IMR-90 (cell line): Measurements from ENCODE around the gene ARHGEF7. TPM values are rescaled to one million over a fixed set of nuclear protein-coding genes. Genes with fewer than 3 reads are reported as not detected.
"Not testable (repeated sequence)": the region's sequence is repeated elsewhere in the genome, so short reads cannot be mapped to it uniquely, and the experiment has no call there.

Experiments used
- ATAC-seq: fragments of 200-7000 bp; cut with Tn5 transposase; 2 replicates; pipeline ENCODE4 v1.9.1; 2020; ENCODE audit warnings: low read depth, mild to moderate bottlenecking, moderate library complexity
- BruUV-seq: library from RNA; stranded (reverse); fragments of 400-500 nt; replicated peaks from 2 replicates; lab custom pipeline; 2021; lab: Mats Ljungman, UMichigan
- CTCF ChIA-PET: fragments of 300-600 bp; formaldehyde crosslinking; extraction: SDS; loops from one replicate; lab custom pipeline; 2021; ENCODE audit warnings: antibody characterized with exemption; lab: Yijun Ruan, JAX
- POLR2A ChIA-PET: fragments of 300-600 bp; sonication (Branson Sonifier 250); formaldehyde crosslinking; loops from one replicate; lab custom pipeline; 2022; ENCODE audit warnings: antibody characterized with exemption; ENCODE audit not compliant: unreplicated experiment; lab: Charles Lee
- DNase-seq: peaks from one replicate; pipeline ENCODE4 v3.0.0; 2013
- H2AFZ ChIP-seq: replicated peaks from 2 replicates; pipeline ENCODE3; 2013; ENCODE audit warnings: low read length, mild to moderate bottlenecking; ENCODE audit not compliant: poor library complexity
- H2AK5ac ChIP-seq: 2 replicates; pipeline ENCODE4 v1.6.1; 2013; ENCODE audit warnings: low read depth, low read length, inconsistent platforms
- H2AK9ac ChIP-seq: replicated peaks from 2 replicates; pipeline ENCODE3; 2013; ENCODE audit warnings: mild to moderate bottlenecking, low read depth, low read length, moderate library complexity; ENCODE audit not compliant: poor library complexity
- H2BK120ac ChIP-seq: 2 replicates; pipeline ENCODE4 v1.6.1; 2013; ENCODE audit warnings: low read depth, low read length, inconsistent platforms
- H2BK15ac ChIP-seq: 3 replicates; pipeline ENCODE4 v1.6.1; 2013; ENCODE audit warnings: low read depth, low read length, inconsistent platforms
- H2BK20ac ChIP-seq: 2 replicates; pipeline ENCODE4 v1.6.1; 2013; ENCODE audit warnings: low read depth, mild to moderate bottlenecking, inconsistent platforms, low read length, moderate library complexity
- H2BK5ac ChIP-seq: 2 replicates; pipeline ENCODE4 v1.6.1; 2013; ENCODE audit warnings: mild to moderate bottlenecking, low read depth, low read length, inconsistent platforms; ENCODE audit not compliant: poor library complexity, severe bottlenecking
- H3K14ac ChIP-seq: replicated peaks from 2 replicates; pipeline ENCODE4 v1.6.1; 2013; ENCODE audit warnings: low read depth, low read length, inconsistent platforms
- H3K18ac ChIP-seq: 2 replicates; pipeline ENCODE4 v1.6.1; 2013; ENCODE audit warnings: low read depth, low read length, control low read depth
- H3K23ac ChIP-seq: 2 replicates; pipeline ENCODE4 v1.6.1; 2013; ENCODE audit warnings: low read depth, low read length, inconsistent platforms
- H3K27ac ChIP-seq: 2 replicates; pipeline ENCODE4 v1.5.1; 2013; ENCODE audit warnings: mild to moderate bottlenecking, control low read depth, low read length; ENCODE audit not compliant: insufficient read depth
- H3K27me3 ChIP-seq: 2 replicates; pipeline ENCODE4 v1.6.1; 2013; ENCODE audit warnings: low read length; ENCODE audit not compliant: control insufficient read depth, insufficient read depth
- H3K36me3 ChIP-seq: 2 replicates; pipeline ENCODE4 v1.6.1; 2013; ENCODE audit warnings: low read length, mixed read lengths; ENCODE audit not compliant: control insufficient read depth, insufficient read depth
- H3K4ac ChIP-seq: 2 replicates; pipeline ENCODE4 v1.6.1; 2013; ENCODE audit warnings: low read depth, low read length, inconsistent platforms
- H3K4me1 ChIP-seq: 2 replicates; pipeline ENCODE4 v1.6.1; 2013; ENCODE audit warnings: low read length, mixed read lengths; ENCODE audit not compliant: control insufficient read depth, insufficient read depth
- H3K4me2 ChIP-seq: 2 replicates; pipeline ENCODE4 v1.6.1; 2013; ENCODE audit warnings: low read depth, mild to moderate bottlenecking, control low read depth, low read length, moderate library complexity
- H3K4me3 ChIP-seq: 2 replicates; pipeline ENCODE4 v1.5.1; 2013; ENCODE audit warnings: low read depth, mild to moderate bottlenecking, control low read depth, low read length, moderate library complexity; ENCODE audit not compliant: insufficient read depth
- H3K56ac ChIP-seq: 2 replicates; pipeline ENCODE4 v1.6.1; 2013; ENCODE audit warnings: low read length, inconsistent platforms; ENCODE audit not compliant: insufficient read depth; ENCODE audit errors: extremely low read depth
- H3K79me1 ChIP-seq, 2 experiments: 2 replicates each; pipeline ENCODE4 v1.6.1; 2013; ENCODE audit warnings: low read length in 2 of 2, inconsistent platforms in 1 of 2, low read depth in 1 of 2
- H3K9ac ChIP-seq: 2 replicates; pipeline ENCODE4 v1.6.1; 2013; ENCODE audit warnings: low read depth, low read length, control low read depth
- H3K9me1 ChIP-seq: 2 replicates; pipeline ENCODE4 v1.6.1; 2013; ENCODE audit warnings: low read length, inconsistent platforms; ENCODE audit not compliant: insufficient read depth
- H3K9me3 ChIP-seq: 2 replicates; pipeline ENCODE4 v1.6.1; 2013; ENCODE audit warnings: low read length; ENCODE audit not compliant: control insufficient read depth, insufficient read depth
- H4K20me1 ChIP-seq: 2 replicates; pipeline ENCODE4 v1.6.1; 2013; ENCODE audit warnings: low read length, inconsistent platforms; ENCODE audit not compliant: insufficient read depth
- H4K5ac ChIP-seq: 2 replicates; pipeline ENCODE4 v1.6.1; 2013; ENCODE audit warnings: mild to moderate bottlenecking, low read depth, low read length, control low read depth
- H4K8ac ChIP-seq, 2 experiments: 2 replicates each; pipeline ENCODE4 v1.6.1; 2013; ENCODE audit warnings: low read depth in 2 of 2, low read length in 2 of 2, control low read depth in 1 of 2, inconsistent platforms in 1 of 2
- H4K91ac ChIP-seq: 2 replicates; pipeline ENCODE4 v1.6.1; 2013; ENCODE audit warnings: low read depth, low read length, inconsistent platforms; ENCODE audit not compliant: insufficient read depth
- WGBS, 2 experiments: methylation state at CpG; one replicate each; pipeline versions ENCODE4 v1.1.5 to v1.1.7; 2013; ENCODE audit warnings: missing lambda C conversion rate in 2 of 2; ENCODE audit not compliant: insufficient read length in 1 of 2; ENCODE audit errors: extremely low coverage in 2 of 2; 5-methylcytosine and 5-hydroxymethylcytosine counted together
- dilution Hi-C: fragments of 300-500 bp; cut with HindIII; formaldehyde crosslinking; loops from one replicate; pipeline ENCODE4 v1.14.3; 2018; ENCODE audit warnings: low sequenced_read_pairs; ENCODE audit not compliant: unreplicated experiment
- in situ Hi-C: fragments of 300-500 bp; cut with MboI; formaldehyde crosslinking; loops from 3 replicates; pipeline ENCODE4 v1.14.3; 2019; ENCODE audit warnings: low sequenced_read_pairs, inconsistent platforms, mixed read lengths
- intact Hi-C: fragments of 100-400 bp; cut with micrococcal nuclease; formaldehyde crosslinking; loops from 2 replicates; pipeline ENCODE4 v1.10.0; 2022
- polyA plus RNA-seq, 3 experiments: library from polyadenylated mRNA; depleted of rRNA; stranded (reverse); fragments of >200 nt; gene quantifications; 2 replicates each; pipeline ENCODE4 v1.2.3, GENCODE V29; 2012; ENCODE audit warnings: low replicate concordance in 1 of 3
- total RNA-seq: library from RNA; depleted of rRNA; stranded (reverse); fragments of >200 nt; gene quantifications from 2 replicates; pipeline ENCODE4 v1.2.3, GENCODE V29; 2012

ARHGEF7 gene
- total and polyA plus RNA-seq, 2 of the 4 experiments (the other 2 are of a cell fraction): 32.9 to 59.0 TPM

GRCh38 chr13:111082769-111083168, 32.3 kb upstream of the ARHGEF7 start:
- dilution Hi-C loops, H3K56ac ChIP-seq, H3K4ac ChIP-seq, POLR2A ChIA-PET, H2BK5ac ChIP-seq, H2BK15ac ChIP-seq, H3K9me1 ChIP-seq, H2AK5ac ChIP-seq, H3K14ac ChIP-seq, H3K36me3 ChIP-seq, H2BK120ac ChIP-seq, H2AFZ ChIP-seq, H4K8ac ChIP-seq, H4K91ac ChIP-seq, H4K5ac ChIP-seq, H4K20me1 ChIP-seq, DNase-seq, H3K23ac ChIP-seq, ATAC-seq, in situ Hi-C loops, H2AK9ac ChIP-seq, intact Hi-C loops, H3K4me2 ChIP-seq, CTCF ChIA-PET, H3K79me1 ChIP-seq, H3K9me3 ChIP-seq, H3K4me3 ChIP-seq, H2BK20ac ChIP-seq, H3K18ac ChIP-seq, H3K4me1 ChIP-seq, H3K9ac ChIP-seq, BruUV-seq, H3K27ac ChIP-seq: not testable (repeated sequence)
- 81% methylated on average over 5 of the region's 14 CpGs; no CpG with 5 or more reads in 1 of the 2 experiments for WGBS, 2 experiments
- peaks cover 17% of the 10 kb centered on the region for H3K27me3 ChIP-seq

GRCh38 chr13:111083693-111084092, 31.4 kb upstream of the ARHGEF7 start:
- H4K20me1 ChIP-seq, H4K5ac ChIP-seq, DNase-seq, H3K36me3 ChIP-seq, POLR2A ChIA-PET, H3K9me1 ChIP-seq, H2BK120ac ChIP-seq, H3K4ac ChIP-seq, H3K79me1 ChIP-seq, H3K4me1 ChIP-seq, H3K4me2 ChIP-seq, H3K56ac ChIP-seq, H2BK15ac ChIP-seq, H4K8ac ChIP-seq, H3K4me3 ChIP-seq, H2AK5ac ChIP-seq, dilution Hi-C loops, H4K91ac ChIP-seq, in situ Hi-C loops, H3K9me3 ChIP-seq, H2AFZ ChIP-seq, H2AK9ac ChIP-seq, CTCF ChIA-PET, H3K9ac ChIP-seq, H3K23ac ChIP-seq, ATAC-seq, H2BK5ac ChIP-seq, H3K18ac ChIP-seq, H2BK20ac ChIP-seq, H3K27ac ChIP-seq, H3K14ac ChIP-seq, BruUV-seq: not testable (repeated sequence)
- intact Hi-C loops: loop anchor here (1.0 kb wide), 1 partner anchor 32 kb away; the partner anchor contains the start of gene ARHGEF7
- peaks cover 19% of the 10 kb centered on the region for H3K27me3 ChIP-seq
- WGBS, 2 experiments: no CpG with 5 or more reads among the region's 25 CpGs
